Heart right ventricle (tissue), 16 donors: ENCODE data around the gene LSS. TPM values are rescaled to one million over a fixed set of nuclear protein-coding genes. Genes with fewer than 3 reads are reported as not detected.

Experiments
- ATAC-seq, 8 donors: fragments of 200-7000 bp; cut with Tn5 transposase; one replicate each; pipeline ENCODE4 v1.9.1; 2020; ENCODE audit warnings: mild to moderate bottlenecking in 8 of 8, moderate library complexity in 8 of 8, moderate number of reproducible peaks in 1 of 8
- DNase-seq, 2 donors: peaks; one replicate each; pipeline ENCODE4 v3.0.0-alpha.2; 2020
- H3K27ac ChIP-seq, 10 donors: fragments of 200-600 bp; sonication (generic) in 2 of 10; one replicate each; pipeline versions ENCODE4 v1.5.0 to v1.8.0; 2020 to 2022; ENCODE audit warnings: mild to moderate bottlenecking in 3 of 10
- H3K27me3 ChIP-seq, 7 donors: fragments of 200-600 bp; one replicate each; pipeline ENCODE4 v1.8.0; 2021 to 2022; ENCODE audit warnings: mild to moderate bottlenecking in 2 of 7
- H3K36me3 ChIP-seq, 9 donors: fragments of 200-600 bp; sonication (generic) in 1 of 9; one replicate each; pipeline versions ENCODE4 v1.5.0 to v1.8.0; 2020 to 2022; ENCODE audit warnings: mild to moderate bottlenecking in 2 of 9
- H3K4me1 ChIP-seq, 9 donors: fragments of 200-600 bp; sonication (generic) in 1 of 9; one replicate each; pipeline versions ENCODE4 v1.5.0 to v1.8.0; 2020 to 2022; ENCODE audit warnings: mild to moderate bottlenecking in 4 of 9
- H3K4me3 ChIP-seq, 10 donors: fragments of 200-600 bp; sonication (generic) in 2 of 10; one replicate each; pipeline versions ENCODE4 v1.5.0 to v1.8.0; 2020 to 2022; ENCODE audit warnings: mild to moderate bottlenecking in 7 of 10, moderate library complexity in 2 of 10
- H3K9me3 ChIP-seq, 11 donors: fragments of 200-600 bp in 10 of 11; sonication (generic) in 2 of 11; one replicate each; pipeline versions ENCODE4 v1.5.0 to v1.8.0; 2013 to 2022; ENCODE audit warnings: mild to moderate bottlenecking in 2 of 11, control low read depth in 1 of 11, moderate library complexity in 1 of 11
- WGBS, 2 donors: extraction: QIAGEN DNeasy Blood & Tissue Kit; methylation state at CpG; one replicate each; pipeline ENCODE4 v1.1.7; 2013; ENCODE audit warnings: inconsistent platforms in 1 of 2; 5-methylcytosine and 5-hydroxymethylcytosine counted together
- intact Hi-C, 10 donors: fragments of 100-400 bp; cut with DNase I; formaldehyde crosslinking; loops; one replicate each; pipeline versions ENCODE4 v1.11.1 to v1.14.2; 2022
- polyA plus RNA-seq, 2 donors: library from polyadenylated mRNA; stranded (reverse); fragments of 200-250 nt; gene quantifications; one replicate each; pipeline ENCODE4 v1.2.3, GENCODE V29; 2013
- total RNA-seq, 10 donors: library from RNA; stranded (reverse); fragmentation: NEBNext Ultra II Directional in 3 of 10; extraction: Animal tissue kit (Norgen Biotek cat#: 25700) in 3 of 10; gene quantifications; one replicate each; pipeline versions ENCODE4 v1.2.1 to v1.2.4, GENCODE V29; 2021 to 2023
- TF ChIP-seq, protein P1 (sequence below), 9 donors: fragments of 200-600 bp; sonication (generic) in 2 of 9; IDR thresholded peaks; one replicate each; pipeline versions ENCODE4 v1.5.0 to v1.8.0; 2021 to 2022; ENCODE audit warnings: antibody characterized with exemption in 9 of 9, mild to moderate bottlenecking in 5 of 9, moderate library complexity in 1 of 9
- donor health status: Arrhythmogenic right ventricular cardiomyopathy.
- donor health status: ischemic (EF 13 %, LVEDD 7.1; RV severe dilation, severe dysfunction).
- donor health status: healthy with polysubstance abuse.
- donor health status: DM: no; HTN: yes; CAD: no.
- donor health status: DM: no; HTN: no; CAD: no.
- donor health status: ischemic (EF 25% LVEDD 6.9; RV normal size, moderate dysfunction).
- donor health status: ischemic (EF 25% LVEDD 5.7; RV mildly dilated, moderate dysfunction).
- donor health status: healthy.
- donor health status: DM: yes; HTN: yes; CAD: no.
- donor health status: Ischemic cardiomyopathy.
- donor health status: ischemic (EF 35%, LVEDD 5.7; RV mildly dilated, moderate dysfunction).
- donor health status: nonischemic (EF 11% LVEDD 7.7; RV severe dilation, severe dysfunction).
- donor health status: DM: yes; HTN: yes; CAD: no.
- donor health status: PGD.
- donor health status: ischemic (EF 29% LVEDD 5.4; RV normal size, mild dysfunction).
- donor health status: nonischemic (EF 23%, LVEDD 6.1; RV moderate dilation, normal function).

The LSS gene
- total and polyA plus RNA-seq, 12 donors, result 22.5 to 74.7 (median 40.7) TPM

DNA sequence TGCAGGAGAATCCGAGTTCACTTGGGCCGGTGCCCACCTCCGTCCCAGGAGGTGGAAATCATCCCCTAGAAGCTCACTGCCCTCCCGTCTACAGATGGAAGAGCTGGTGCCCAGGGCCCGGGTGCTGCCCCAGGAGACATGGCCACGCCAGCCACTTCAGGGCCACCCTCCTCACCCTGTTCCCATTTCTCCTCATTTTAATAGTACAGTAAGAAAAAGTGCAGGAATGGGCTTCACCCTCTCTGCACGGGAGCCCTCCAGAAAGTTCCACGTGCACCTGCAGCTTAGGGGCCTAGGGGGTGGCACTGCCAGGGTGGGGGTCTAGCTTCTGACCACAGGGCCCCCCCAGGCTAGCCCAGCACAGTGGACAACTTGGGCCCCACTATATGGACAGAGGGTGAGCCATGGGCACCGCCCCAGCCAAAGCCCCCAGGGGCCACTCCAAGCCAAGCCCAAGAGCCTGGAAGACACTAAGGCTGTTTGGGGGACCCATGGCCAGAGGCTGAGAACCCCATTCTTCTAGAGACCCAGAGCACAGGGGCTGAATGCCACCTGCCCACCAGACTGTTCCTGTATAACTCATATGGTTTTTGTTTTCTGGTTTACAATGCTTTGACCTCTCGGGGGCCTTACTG, 69.8 kb downstream of the LSS start:
- TF ChIP-seq, protein P1, sequence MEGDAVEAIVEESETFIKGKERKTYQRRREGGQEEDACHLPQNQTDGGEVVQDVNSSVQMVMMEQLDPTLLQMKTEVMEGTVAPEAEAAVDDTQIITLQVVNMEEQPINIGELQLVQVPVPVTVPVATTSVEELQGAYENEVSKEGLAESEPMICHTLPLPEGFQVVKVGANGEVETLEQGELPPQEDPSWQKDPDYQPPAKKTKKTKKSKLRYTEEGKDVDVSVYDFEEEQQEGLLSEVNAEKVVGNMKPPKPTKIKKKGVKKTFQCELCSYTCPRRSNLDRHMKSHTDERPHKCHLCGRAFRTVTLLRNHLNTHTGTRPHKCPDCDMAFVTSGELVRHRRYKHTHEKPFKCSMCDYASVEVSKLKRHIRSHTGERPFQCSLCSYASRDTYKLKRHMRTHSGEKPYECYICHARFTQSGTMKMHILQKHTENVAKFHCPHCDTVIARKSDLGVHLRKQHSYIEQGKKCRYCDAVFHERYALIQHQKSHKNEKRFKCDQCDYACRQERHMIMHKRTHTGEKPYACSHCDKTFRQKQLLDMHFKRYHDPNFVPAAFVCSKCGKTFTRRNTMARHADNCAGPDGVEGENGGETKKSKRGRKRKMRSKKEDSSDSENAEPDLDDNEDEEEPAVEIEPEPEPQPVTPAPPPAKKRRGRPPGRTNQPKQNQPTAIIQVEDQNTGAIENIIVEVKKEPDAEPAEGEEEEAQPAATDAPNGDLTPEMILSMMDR (IDR thresholded peaks at IDR 0.05), result no peak
- Histone ChIP-seq H3K27ac (no peak overlapping the region), H3K9me3 (no peaks in the 10 kb centered on the region), H3K4me1 (peaks cover 0 to 1% (median 0%) of the 10 kb centered on the region in 9 donors), H3K4me3 (no peak overlapping the region), H3K27me3 (no peaks in the 10 kb centered on the region), H3K36me3 (peaks cover 0 to 6% (median 0%) of the 10 kb centered on the region in 9 donors)
- DNase-seq (no peak), ATAC-seq (no peak)
- 91 to 93% methylated on average over 10 of the region's 10 CpGs for WGBS, 2 donors
- intact Hi-C loops, result loop anchor here in 2 of 10 donors (10.0 kb wide), 1 partner anchor 56 kb away; no protein-coding TSS in a partner anchor

- peaks cover 4 to 9% (median 7%) of the 10 kb centered on the region in 9 donors for H3K4me1 ChIP-seq
- H3K9me3 ChIP-seq, result no peaks in the 10 kb centered on the region
- H3K36me3 ChIP-seq, result peaks cover 0 to 5% (median 0%) of the 10 kb centered on the region in 9 donors
- intact Hi-C loops, result loop anchor here in 2 of 10 donors (10.0 kb wide), 1 partner anchor 57 kb away; no protein-coding TSS in a partner anchor
- ATAC-seq (no peak), DNase-seq (no peak)
- no peak overlapping the region for H3K4me3 ChIP-seq
- WGBS, 2 donors, result 89 to 92% methylated on average over 15 of the region's 15 CpGs
- no peaks in the 10 kb centered on the region for H3K27me3 ChIP-seq
- no peak overlapping the region for H3K27ac ChIP-seq
- TF ChIP-seq, protein P1 (IDR thresholded peaks at IDR 0.05), result no peak
These were observed 70.6 kb downstream of the LSS start for GRCh38 chr21:46157987-46158451.

DNA sequence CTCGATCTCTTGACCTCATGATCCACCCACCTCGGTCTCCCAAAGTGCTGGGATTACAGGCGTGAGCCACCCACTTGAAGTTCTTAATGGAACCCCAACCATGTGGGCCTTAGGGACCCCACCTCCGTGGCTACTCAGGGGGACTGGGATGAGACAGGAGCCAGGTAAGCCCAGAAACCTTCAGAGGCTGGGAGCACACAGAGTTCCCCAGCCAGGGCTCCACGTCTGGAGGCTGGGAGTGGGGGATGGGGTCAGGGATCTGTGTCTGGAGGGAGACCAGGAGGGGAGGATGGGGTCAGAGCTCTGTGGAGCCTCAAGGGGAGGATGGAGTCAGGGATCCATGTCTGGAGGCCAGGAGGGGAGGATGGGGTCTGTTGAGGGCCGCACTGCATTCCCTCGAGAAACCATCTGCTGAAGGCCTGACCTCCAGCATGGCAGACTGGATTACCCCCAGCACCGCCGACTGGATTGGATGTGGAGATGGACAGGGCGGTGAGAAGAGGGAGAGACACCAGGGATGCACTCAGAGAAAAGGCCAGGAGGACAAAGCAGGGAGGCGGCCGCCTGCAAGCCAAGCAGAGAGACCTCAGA, 71.1 kb downstream of the LSS start:
- DNase-seq (no peak), ATAC-seq (no peak)
- no peak overlapping the region for H3K27ac ChIP-seq
- H3K36me3 ChIP-seq, result peaks cover 0 to 5% (median 0%) of the 10 kb centered on the region in 9 donors
- WGBS, 2 donors, result 83 to 92% methylated on average over 11 to 12 of the region's 12 CpGs
- H3K4me1 ChIP-seq, result peaks cover 4 to 14% (median 10%) of the 10 kb centered on the region in 9 donors
- no peaks in the 10 kb centered on the region for H3K9me3 ChIP-seq
- no peak overlapping the region for H3K4me3 ChIP-seq
- H3K27me3 ChIP-seq, result no peaks in the 10 kb centered on the region
- intact Hi-C loops, result loop anchor here in 2 of 10 donors (10.0 kb wide), 1 partner anchor 57 kb away; no protein-coding TSS in a partner anchor
- TF ChIP-seq, protein P1 (IDR thresholded peaks at IDR 0.05), result no peak

- 59 to 79% methylated on average over 10 of the region's 10 CpGs for WGBS, 2 donors
- ATAC-seq (no peak), DNase-seq (no peak)
- no peak overlapping the region for H3K27ac ChIP-seq
- TF ChIP-seq, protein P1 (IDR thresholded peaks at IDR 0.05), result no peak
- no peak overlapping the region for H3K4me3 ChIP-seq
- peaks cover 4 to 15% (median 10%) of the 10 kb centered on the region in 9 donors for H3K4me1 ChIP-seq
- no peaks in the 10 kb centered on the region for H3K27me3 ChIP-seq
- no peaks in the 10 kb centered on the region for H3K9me3 ChIP-seq
- intact Hi-C loops, result loop anchor here in 2 of 10 donors (10.0 kb wide), 1 partner anchor 58 kb away; no protein-coding TSS in a partner anchor
- peaks cover 0 to 5% (median 0%) of the 10 kb centered on the region in 9 donors for H3K36me3 ChIP-seq
These were observed 71.9 kb downstream of the LSS start for GRCh38 chr21:46156678-46157077.
